Lung (tissue), 12 donors: ENCODE data around the gene TTYH3. TPM values are rescaled to one million over a fixed set of nuclear protein-coding genes. Genes with fewer than 3 reads are reported as not detected.

Experiments
- ATAC-seq: fragments of 200-7000 bp; cut with Tn5 transposase; one replicate; pipeline ENCODE4 v1.9.1; 2020; ENCODE audit warnings: moderate number of reproducible peaks; ENCODE audit not compliant: insufficient read depth, low FRiP score
- DNase-seq, 3 donors: peaks; one replicate each; pipeline ENCODE4 v3.0.0-alpha.2; 2013 to 2017
- H3K27ac ChIP-seq, 2 donors: one replicate each; pipeline ENCODE4 v1.5.1; 2013; ENCODE audit warnings: mild to moderate bottlenecking in 2 of 2, moderate library complexity in 2 of 2, control low read depth in 1 of 2, inconsistent platforms in 1 of 2, low read depth in 1 of 2, low read length in 1 of 2
- H3K27me3 ChIP-seq, 3 donors: one replicate each; pipeline ENCODE4 v1.5.1; 2013; ENCODE audit warnings: low read length in 2 of 3; ENCODE audit not compliant: control insufficient read depth in 3 of 3, insufficient read depth in 3 of 3
- H3K36me3 ChIP-seq, 4 donors: one replicate each; pipeline ENCODE4 v1.5.1; 2013; ENCODE audit warnings: low read length in 4 of 4, mild to moderate bottlenecking in 1 of 4, moderate library complexity in 1 of 4; ENCODE audit not compliant: control insufficient read depth in 4 of 4, insufficient read depth in 4 of 4
- H3K4me1 ChIP-seq, 5 donors: one replicate each; pipeline ENCODE4 v1.5.1; 2013; ENCODE audit warnings: low read length in 5 of 5, mild to moderate bottlenecking in 2 of 5, moderate library complexity in 1 of 5; ENCODE audit not compliant: control insufficient read depth in 5 of 5, insufficient read depth in 5 of 5
- H3K4me3 ChIP-seq: one replicate; pipeline ENCODE4 v1.5.1; 2013; ENCODE audit warnings: mild to moderate bottlenecking, control low read depth, moderate library complexity
- H3K9ac ChIP-seq, 2 donors: one replicate each; pipeline ENCODE4 v1.5.1; 2013; ENCODE audit warnings: low read length in 2 of 2, control low read depth in 1 of 2; ENCODE audit not compliant: insufficient read depth in 1 of 2
- H3K9me3 ChIP-seq, 4 donors: one replicate each; pipeline ENCODE4 v1.5.1; 2013; ENCODE audit warnings: low read length in 3 of 4, mild to moderate bottlenecking in 1 of 4, moderate library complexity in 1 of 4; ENCODE audit not compliant: control insufficient read depth in 4 of 4, insufficient read depth in 3 of 4
- CTCF ChIP-seq: IDR thresholded peaks from 2 replicates; pipeline ENCODE4 v1.5.1; 2012; ENCODE audit warnings: mild to moderate bottlenecking; ENCODE audit errors: control extremely low read depth, extremely low read depth
- WGBS, 2 donors: extraction: QIAGEN DNeasy Blood & Tissue Kit; methylation state at CpG; one replicate each; pipeline ENCODE4 v1.1.7; 2013; 5-methylcytosine and 5-hydroxymethylcytosine counted together
- polyA plus RNA-seq, 2 donors: library from polyadenylated mRNA; stranded (reverse); fragments of 200-250 nt; gene quantifications; one replicate each; pipeline ENCODE4 v1.2.1, GENCODE V29; 2013
- total RNA-seq, 2 donors: library from RNA; depleted of rRNA in 1 of 2; stranded (reverse); fragments of >200 nt in 1 of 2; gene quantifications; one replicate each; pipeline ENCODE4 v1.2.1, GENCODE V29; 2014 to 2021
- donor health status: control.
- donor health status: control.
- donor health status: Bipolar disorder and iron deficiency.
- donor health status: healthy.
- donor health status: DM: yes; HTN: yes; CAD: no.

Gene TTYH3
- total and polyA plus RNA-seq, 4 donors: 14.3 to 74.0 (median 55.8) TPM

GRCh38 chr7:2640482-2640830 lies 8.7 kb downstream of the TTYH3 start:
- DNase-seq (no peak), ATAC-seq (no peak)
- no peak for TF ChIP-seq CTCF
- Histone ChIP-seq H3K9me3 (no peaks in the 10 kb centered on the region), H3K4me1 (peaks cover 10 to 68% (median 32%) of the 10 kb centered on the region in 5 donors), H3K4me3 (no peak overlapping the region), H3K27me3 (no peaks in the 10 kb centered on the region), H3K36me3 (peaks cover 0 to 2% (median 0%) of the 10 kb centered on the region in 4 donors), H3K9ac (no peak overlapping the region), H3K27ac (peak overlapping the region in 1 of 2 donors; percentile 88)
- WGBS, 2 donors: 70 to 80% methylated on average over 12 of the region's 12 CpGs

- no peak for DNase-seq
- no peak overlapping the region for H3K4me3 ChIP-seq
- ATAC-seq: no peak
- no peaks in the 10 kb centered on the region for H3K27me3 ChIP-seq
- no peaks in the 10 kb centered on the region for H3K36me3 ChIP-seq
- H3K27ac ChIP-seq: peak overlapping the region in 1 of 2 donors; percentile 88
- no peak for TF ChIP-seq CTCF
- H3K9ac ChIP-seq: no peak overlapping the region
- H3K4me1 ChIP-seq: peaks cover 10 to 67% (median 33%) of the 10 kb centered on the region in 5 donors
- WGBS, 2 donors: 65 to 81% methylated on average over 9 of the region's 9 CpGs
- no peaks in the 10 kb centered on the region for H3K9me3 ChIP-seq
Measured at GRCh38 chr7:2640846-2641316, 9.1 kb downstream of the TTYH3 start.

GRCh38 chr7:2641406-2642393 lies 9.9 kb downstream of the TTYH3 start:
- TF ChIP-seq CTCF: no peak
- WGBS, 2 donors: 23 to 28% methylated on average over 37 to 39 of the region's 39 CpGs
- peaks cover 3 to 59% (median 33%) of the 10 kb centered on the region in 5 donors for H3K4me1 ChIP-seq
- peak overlapping the region in 1 of 2 donors; percentile 3 for H3K9ac ChIP-seq
- peak; percentile 90 to 94 (median 92) for DNase-seq
- no peaks in the 10 kb centered on the region for H3K27me3 ChIP-seq
- H3K27ac ChIP-seq: peak overlapping the region; percentile 77 to 88
- H3K4me3 ChIP-seq: no peak overlapping the region
- peak; percentile 59 for ATAC-seq
- no peaks in the 10 kb centered on the region for H3K36me3 ChIP-seq
- H3K9me3 ChIP-seq: no peaks in the 10 kb centered on the region
